Measurements from ENCODE around the gene SHISA7. TPM values are rescaled to one million over a fixed set of nuclear protein-coding genes. Genes with fewer than 3 reads are reported as not detected.

SHISA7 gene
- total RNA-seq, 2 experiments from 2014 or later, result not detected

- H3K4me1 Mint-ChIP-seq (ENCODE audit: low read depth), result peaks cover 54% of the 10 kb centered on the region
- H3K27ac Mint-ChIP-seq, result peak overlapping the region; percentile 97
- CTCF ChIA-PET, result interaction anchor here (0.6 to 3.2 kb wide), 9 partner anchors 24 to 267 kb away, joined by 3 to 26 read pairs (median 4); no protein-coding TSS in a partner anchor
- DNase-seq, result peak; percentile 99
- intact Hi-C loops (cut with micrococcal nuclease), result loop anchor here (1.0 to 5.0 kb wide), 10 partner anchors 23 to 923 kb away; partner anchors contain the start of genes FIZ1, HSPBP1, KMT5C and LENG9
- H3K9me3 Mint-ChIP-seq, result no peaks in the 10 kb centered on the region
- peak overlapping the region; percentile 100 for H3K4me3 Mint-ChIP-seq
- H3K36me3 Mint-ChIP-seq (ENCODE audit: low read depth), result peaks cover 43% of the 10 kb centered on the region
- no peaks in the 10 kb centered on the region for H3K27me3 Mint-ChIP-seq (ENCODE audit: low read depth)
Observed at GRCh38 chr19:55384920-55385723, 58.0 kb downstream of the SHISA7 start.

- H3K4me3 Mint-ChIP-seq, result peak within 1 kb of the TSS; percentile 100
- CTCF ChIA-PET, result interaction anchor here (0.6 to 3.2 kb wide), 9 partner anchors 25 to 266 kb away, joined by 3 to 26 read pairs (median 4); no protein-coding TSS in a partner anchor
- no peaks in the 10 kb centered on the region for H3K9me3 Mint-ChIP-seq
- H3K36me3 Mint-ChIP-seq (ENCODE audit: low read depth), result peaks cover 36% of the 10 kb centered on the region
- peaks cover 47% of the 10 kb centered on the region for H3K4me1 Mint-ChIP-seq (ENCODE audit: low read depth)
- intact Hi-C loops (cut with micrococcal nuclease), result loop anchor here (2.0 kb wide), 1 partner anchor 92 kb away; no protein-coding TSS in a partner anchor
- peak within 1 kb of the TSS; percentile 97 for H3K27ac Mint-ChIP-seq
- H3K27me3 Mint-ChIP-seq (ENCODE audit: low read depth), result no peaks in the 10 kb centered on the region
- DNase-seq, result peak; percentile 50
Observed at GRCh38 chr19:55384131-55384919, 58.8 kb downstream of the SHISA7 start, which contains the start of gene TMEM238. TSS of gene TMEM238 (minus strand) at chr19:55384292. CDS start at chr19:55384259, 33 bp downstream.

- Mint-ChIP-seq H3K4me3 (peak overlapping the region; percentile 84), H3K4me1 (ENCODE audit: low read depth) (peaks cover 40% of the 10 kb centered on the region), H3K27ac (peak overlapping the region; percentile 89), H3K36me3 (ENCODE audit: low read depth) (peaks cover 29% of the 10 kb centered on the region), H3K27me3 (ENCODE audit: low read depth) (no peaks in the 10 kb centered on the region), H3K9me3 (no peaks in the 10 kb centered on the region)
- CTCF ChIA-PET, result interaction anchor here (1.2 to 3.2 kb wide), 6 partner anchors 25 to 91 kb away, joined by 3 to 26 read pairs (median 4); no protein-coding TSS in a partner anchor
- DNase-seq, result peak; percentile 65
- intact Hi-C loops (cut with micrococcal nuclease), result loop anchor here (1.0 to 2.0 kb wide), 3 partner anchors 82 to 171 kb away; no protein-coding TSS in a partner anchor
Observed at GRCh38 chr19:55383279-55384130, 59.6 kb downstream of the SHISA7 start.

- no peaks in the 10 kb centered on the region for H3K9me3 Mint-ChIP-seq
- peak overlapping the region; percentile 89 for H3K27ac Mint-ChIP-seq
- peak overlapping the region; percentile 84 for H3K4me3 Mint-ChIP-seq
- CTCF ChIA-PET, result interaction anchor here (1.2 to 3.2 kb wide), 2 partner anchors 80 to 90 kb away, joined by 3 to 26 read pairs; no protein-coding TSS in a partner anchor
- peaks cover 31% of the 10 kb centered on the region for H3K4me1 Mint-ChIP-seq (ENCODE audit: low read depth)
- no peak for DNase-seq
- H3K27me3 Mint-ChIP-seq (ENCODE audit: low read depth), result no peaks in the 10 kb centered on the region
- intact Hi-C loops (cut with micrococcal nuclease), result loop anchor here (1.0 kb wide), 2 partner anchors 81 to 170 kb away; no protein-coding TSS in a partner anchor
- H3K36me3 Mint-ChIP-seq (ENCODE audit: low read depth), result peaks cover 20% of the 10 kb centered on the region
Observed at GRCh38 chr19:55382522-55383054, 60.5 kb downstream of the SHISA7 start.

- CTCF ChIA-PET, result interaction anchor here (3.2 kb wide), 1 partner anchor 80 kb away, joined by 26 read pairs; no protein-coding TSS in a partner anchor
- H3K4me1 Mint-ChIP-seq (ENCODE audit: low read depth), result peaks cover 25% of the 10 kb centered on the region
- no peaks in the 10 kb centered on the region for H3K27me3 Mint-ChIP-seq (ENCODE audit: low read depth)
- DNase-seq, result no peak
- no peaks in the 10 kb centered on the region for H3K9me3 Mint-ChIP-seq
- peaks cover 14% of the 10 kb centered on the region for H3K36me3 Mint-ChIP-seq (ENCODE audit: low read depth)
- no peak overlapping the region for H3K4me3 Mint-ChIP-seq
- H3K27ac Mint-ChIP-seq, result no peak overlapping the region
- intact Hi-C loops (cut with micrococcal nuclease), result no loop called here
Observed at GRCh38 chr19:55382013-55382412, 61.1 kb downstream of the SHISA7 start.

- intact Hi-C loops (cut with micrococcal nuclease), result no loop called here
- H3K4me3 Mint-ChIP-seq, result no peak overlapping the region
- no peak for DNase-seq
- CTCF ChIA-PET, result interaction anchor here (0.5 kb wide), 1 partner anchor 112 kb away, joined by 4 read pairs; no protein-coding TSS in a partner anchor
- peaks cover 18% of the 10 kb centered on the region for H3K4me1 Mint-ChIP-seq (ENCODE audit: low read depth)
- H3K9me3 Mint-ChIP-seq, result no peaks in the 10 kb centered on the region
- no peak overlapping the region for H3K27ac Mint-ChIP-seq
- peaks cover 5% of the 10 kb centered on the region for H3K27me3 Mint-ChIP-seq (ENCODE audit: low read depth)
- H3K36me3 Mint-ChIP-seq (ENCODE audit: low read depth), result no peaks in the 10 kb centered on the region
Observed at GRCh38 chr19:55379174-55379573, 63.9 kb downstream of the SHISA7 start.

Other genes starting within 250 kb of the SHISA7 start
- not detected for gene PTPRH, start 233.8 kb downstream of the SHISA7 start, total RNA-seq
- gene TMEM86B, start 214.5 kb downstream of the SHISA7 start, total RNA-seq, result 1 to 10 TPM; 6.1 to 6.8 TPM
- 100 to 1,000 TPM; 166 to 174 TPM for gene PPP6R1, start 184.3 kb downstream of the SHISA7 start, total RNA-seq
- gene HSPBP1, start 163.2 kb downstream of the SHISA7 start, total RNA-seq, result 10 to 100 TPM; 44.3 to 45.0 TPM
- 1 to 10 TPM; 1.4 to 2.2 TPM for gene BRSK1, start 159.3 kb downstream of the SHISA7 start, total RNA-seq
- gene TMEM150B, start 118.0 kb downstream of the SHISA7 start, total RNA-seq, result not detected
- gene KMT5C, start 103.4 kb downstream of the SHISA7 start, total RNA-seq, result 10 to 100 TPM; 45.9 to 47.1 TPM
- under 1 TPM; 0.57 to 0.64 TPM for gene COX6B2, start 88.6 kb downstream of the SHISA7 start, total RNA-seq
- gene GARIN5B, start 80.0 kb downstream of the SHISA7 start, total RNA-seq, result not detected
- not detected for gene IL11, start 72.8 kb downstream of the SHISA7 start, total RNA-seq
- gene TMEM190, start 66.5 kb downstream of the SHISA7 start, total RNA-seq, result not detected
- 10 to 100 TPM in 1 of 2 experiments, 1 to 10 TPM in 1; 9.9 to 10.2 TPM for gene TMEM238, start 59.0 kb downstream of the SHISA7 start, total RNA-seq
- 1,000 to 10,000 TPM; 3,327 to 3,354 TPM for gene RPL28, start 57.4 kb downstream of the SHISA7 start, total RNA-seq
- 100 to 1,000 TPM; 294 to 307 TPM for gene UBE2S, start 35.5 kb downstream of the SHISA7 start, total RNA-seq
- gene ISOC2, start 18.3 kb upstream of the SHISA7 start, total RNA-seq, result 10 to 100 TPM; 18.6 to 20.5 TPM
- not detected for gene C19orf85, start 21.5 kb upstream of the SHISA7 start, total RNA-seq
- gene ZNF628, start 33.3 kb upstream of the SHISA7 start, total RNA-seq, result 1 to 10 TPM; 6.0 to 6.1 TPM
- 1 to 10 TPM; 7.6 to 8.0 TPM for gene NAT14, start 41.9 kb upstream of the SHISA7 start, total RNA-seq
- under 1 TPM; 0.25 to 0.48 TPM for gene SSC5D, start 45.1 kb upstream of the SHISA7 start, total RNA-seq
- gene SBK2, start 93.8 kb upstream of the SHISA7 start, total RNA-seq, result not detected
- not detected for gene SBK3, start 102.2 kb upstream of the SHISA7 start, total RNA-seq
- 1 to 10 TPM; 6.1 to 6.5 TPM for gene ZNF579, start 137.5 kb upstream of the SHISA7 start, total RNA-seq
- 10 to 100 TPM; 12.8 to 14.8 TPM for gene FIZ1, start 156.2 kb upstream of the SHISA7 start, total RNA-seq
- gene ZNF524, start 157.0 kb upstream of the SHISA7 start, total RNA-seq, result 10 to 100 TPM; 20.9 to 23.0 TPM
- gene ZNF865, start 162.3 kb upstream of the SHISA7 start, total RNA-seq, result 10 to 100 TPM; 10.8 to 11.2 TPM
- gene ZNF784, start 181.3 kb upstream of the SHISA7 start, total RNA-seq, result 1 to 10 TPM; 3.7 to 4.0 TPM
- 10 to 100 TPM; 18.1 to 18.7 TPM for gene ZNF580, start 197.7 kb upstream of the SHISA7 start, total RNA-seq
- gene ZNF581, start 200.3 kb upstream of the SHISA7 start, total RNA-seq, result 10 to 100 TPM; 18.0 to 20.7 TPM
- gene CCDC106, start 204.9 kb upstream of the SHISA7 start, total RNA-seq, result 1 to 10 TPM; 4.2 to 4.4 TPM
- 100 to 1,000 TPM; 285 to 293 TPM for gene U2AF2, start 211.7 kb upstream of the SHISA7 start, total RNA-seq
- gene EPN1, start 231.9 kb upstream of the SHISA7 start, total RNA-seq, result 10 to 100 TPM; 23.4 TPM